A549 (cell line): ENCODE data around the gene RBKS. TPM values are rescaled to one million over a fixed set of nuclear protein-coding genes. Genes with fewer than 3 reads are reported as not detected.

Experiments
- ATAC-seq, 2 experiments: fragments of 200-7000 bp in 1 of 2; fragments of >200 bp in 1 of 2; cut with Nextera tagmentation in 1 of 2; cut with Tn5 transposase in 1 of 2; 3 replicates each; pipeline versions ENCODE4 v1.8.0 to v1.9.1; 2018 to 2020; ENCODE audit warnings: mild to moderate bottlenecking in 1 of 2, moderate library complexity in 1 of 2
- CTCF ChIA-PET: fragments of 300-600 bp; sonication (Branson Sonifier 250); formaldehyde crosslinking; extraction: SDS; loops from one replicate; lab custom pipeline; 2021; ENCODE audit warnings: antibody characterized with exemption, inconsistent platforms; lab: Yijun Ruan, JAX
- POLR2A ChIA-PET: fragments of 350-600 bp; formaldehyde crosslinking; extraction: SDS; loops from one replicate; lab custom pipeline; 2021; ENCODE audit warnings: antibody characterized with exemption, inconsistent platforms; lab: Yijun Ruan, JAX
- DNase-seq, 2 experiments: peaks; one replicate each; pipeline versions ENCODE4 v3.0.0 to v3.0.0-alpha.2; 2011 to 2016; ENCODE audit warnings: low read depth in 1 of 2, low spot score in 1 of 2
- FAIRE-seq: peaks from 2 replicates; lab custom pipeline; 2011; peaks lifted over from hg19 to GRCh38; lab: Jason Lieb, UNC
- H3K27ac ChIP-seq, 2 experiments: fragments of >200 bp; sonication (Bioruptor Twin); formaldehyde crosslinking; 3 replicates each; pipeline ENCODE4 v1.5.1; 2016 to 2017
- H3K4me1 ChIP-seq: fragments of >200 bp; sonication (Bioruptor Twin); formaldehyde crosslinking; 3 replicates; pipeline ENCODE4 v1.6.1; 2016
- H3K4me2 ChIP-seq: fragments of >200 bp; sonication (Bioruptor Twin); formaldehyde crosslinking; 3 replicates; pipeline ENCODE4 v1.6.1; 2016
- H3K4me3 ChIP-seq: fragments of >200 bp; sonication (Bioruptor Twin); formaldehyde crosslinking; 3 replicates; pipeline ENCODE4 v1.5.1; 2016
- H3K9me3 ChIP-seq: fragments of >200 bp; sonication (Bioruptor Twin); formaldehyde crosslinking; 3 replicates; pipeline ENCODE4 v1.6.1; 2016
- BCL3 ChIP-seq: fragments of >200 bp; sonication (Bioruptor Twin); formaldehyde crosslinking; IDR thresholded peaks from 3 replicates; pipeline ENCODE4 v1.6.1; 2016
- CBX2 ChIP-seq: fragments of 200-600 bp; sonication (generic); IDR thresholded peaks from 2 replicates; pipeline ENCODE4 v1.6.1; 2016; ENCODE audit warnings: low read depth, mild to moderate bottlenecking, borderline replicate concordance
- EHMT2 ChIP-seq: fragments of 200-600 bp; sonication (generic); IDR thresholded peaks from 2 replicates; pipeline ENCODE4 v1.6.1; 2016; ENCODE audit warnings: antibody characterized with exemption, low read depth, mild to moderate bottlenecking, moderate library complexity
- ESRRA ChIP-seq: fragments of 150-350 bp; IDR thresholded peaks from 2 replicates; pipeline ENCODE4 v1.6.1; 2014; ENCODE audit warnings: mild to moderate bottlenecking, low read length, borderline replicate concordance
- FOSL2 ChIP-seq, 2 experiments: fragments of 450-650 bp in 1 of 2; fragments of >200 bp in 1 of 2; sonication (Bioruptor Twin) in 1 of 2; formaldehyde crosslinking; IDR thresholded peaks; 2 replicates each; pipeline versions ENCODE4 v1.5.0 to v1.6.1; 2016 to 2020; ENCODE audit warnings: mild to moderate bottlenecking in 1 of 2, moderate library complexity in 1 of 2
- GATA3 ChIP-seq: IDR thresholded peaks from 2 replicates; pipeline ENCODE4 v1.6.1; 2012; ENCODE audit warnings: borderline replicate concordance
- HDAC2 ChIP-seq: fragments of 200-600 bp; sonication (generic); IDR thresholded peaks from 2 replicates; pipeline ENCODE4 v1.6.1; 2016
- JUNB ChIP-seq: fragments of >200 bp; sonication (Bioruptor Twin); formaldehyde crosslinking; IDR thresholded peaks from 2 replicates; pipeline ENCODE4 v1.6.1; 2016
- KDM5A ChIP-seq: fragments of 200-600 bp; sonication (generic); IDR thresholded peaks from 2 replicates; pipeline ENCODE4 v1.6.1; 2016; ENCODE audit warnings: antibody characterized with exemption, mild to moderate bottlenecking
- MYC ChIP-seq: IDR thresholded peaks from 2 replicates; pipeline ENCODE4 v1.6.1; 2012; ENCODE audit warnings: mild to moderate bottlenecking, inconsistent platforms, low read length, improper control_type of control experiment, borderline replicate concordance
- NPAS2 ChIP-seq: fragments of 250-450 bp; sonication (Bioruptor Pico); IDR thresholded peaks from 2 replicates; pipeline ENCODE4 v1.8.0; 2022; ENCODE audit warnings: mild to moderate bottlenecking, moderate library complexity, borderline replicate concordance
- POLR2A ChIP-seq: IDR thresholded peaks from 2 replicates; pipeline ENCODE4 v1.6.1; 2012; ENCODE audit warnings: mild to moderate bottlenecking, low read length
- RNF2 ChIP-seq: fragments of 200-600 bp; sonication (generic); IDR thresholded peaks from 2 replicates; pipeline ENCODE4 v1.6.1; 2016; ENCODE audit warnings: low read depth, mild to moderate bottlenecking, antibody characterized with exemption, moderate library complexity, borderline replicate concordance
- SREBF2 ChIP-seq: fragments of 450-650 bp; IDR thresholded peaks from 2 replicates; pipeline ENCODE4 v1.6.1; 2014; ENCODE audit warnings: mild to moderate bottlenecking, moderate library complexity
- TFCP2L1 ChIP-seq: fragments of 250-450 bp; sonication (Bioruptor Pico); IDR thresholded peaks from 2 replicates; pipeline ENCODE4 v1.5.0; 2021; ENCODE audit warnings: mild to moderate bottlenecking
- TP53 ChIP-seq: fragments of 250-450 bp; sonication (Bioruptor Pico); IDR thresholded peaks from 2 replicates; pipeline ENCODE4 v1.5.0; 2021; ENCODE audit warnings: mild to moderate bottlenecking, moderate library complexity
- ZFP36 ChIP-seq: fragments of 450-650 bp; IDR thresholded peaks from 2 replicates; pipeline ENCODE4 v1.6.1; 2014; ENCODE audit warnings: borderline replicate concordance; ENCODE audit not compliant: partially characterized antibody
- WGBS: methylation state at CpG from one replicate; pipeline ENCODE4 v1.1.6; 2017; ENCODE audit errors: missing lambda C conversion rate; 5-methylcytosine and 5-hydroxymethylcytosine counted together
- polyA plus RNA-seq, 4 experiments: library from polyadenylated mRNA; depleted of rRNA in 3 of 4; stranded (reverse); fragments of >200 nt; fragmentation: RNase III in 1 of 4; extraction: RNeasy Plus Mini Kit Qiagen cat#74134 plus additional on column Dnase treatment in 1 of 4; gene quantifications; 2 replicates in 3 of 4; 3 replicates in 1 of 4; pipeline ENCODE4 v1.2.3, GENCODE V29; 2011 to 2017
- TF ChIP-seq, protein P1 (sequence below): fragments of >200 bp; sonication (Bioruptor Twin); formaldehyde crosslinking; IDR thresholded peaks from 2 replicates; pipeline ENCODE4 v1.6.1; 2016
- TF ChIP-seq, protein P2 (sequence below): fragments of 450-650 bp; IDR thresholded peaks from 2 replicates; pipeline ENCODE4 v1.6.1; 2014; ENCODE audit warnings: antibody characterized with exemption

The RBKS gene
- polyA plus RNA-seq, 2 of the 4 experiments (the other 2 are of a cell fraction): 7.6 to 8.5 TPM

DNA sequence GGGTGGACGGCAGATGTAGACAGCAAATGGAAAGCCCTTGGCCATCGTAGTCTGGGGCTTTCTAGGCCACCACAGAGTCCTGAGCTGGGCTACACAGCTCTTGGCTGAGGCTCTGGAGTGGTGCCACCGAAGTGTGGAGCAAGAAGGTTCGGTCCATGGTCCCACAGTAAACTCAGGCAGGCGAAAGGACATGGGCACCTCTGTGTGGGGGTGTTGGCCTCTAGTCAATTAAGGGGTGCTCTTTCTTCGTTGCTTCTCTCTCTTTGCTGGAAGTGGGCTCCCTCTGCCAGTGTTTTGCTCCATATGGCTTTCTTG lies 153.3 kb downstream of the RBKS start:
- no peak for TF ChIP-seq RNF2
- Histone ChIP-seq H3K9me3 (peaks cover 15% of the 10 kb centered on the region; the same call in 2 of the 3 replicates), H3K4me1 (peaks cover 17% of the 10 kb centered on the region), H3K27ac (peak overlapping the region; percentile 56 to 60; a peak in 4 of 6 replicates), H3K4me3 (no peak overlapping the region), H3K4me2 (no peak overlapping the region)
- FAIRE-seq (no peak), DNase-seq (no peak), ATAC-seq (no peak; a peak in 1 of 6 replicates)
- ChIA-PET POLR2A (no interaction called here), CTCF (interaction anchor here (1.0 to 3.1 kb wide), 8 partner anchors 8 to 717 kb away, joined by 3 to 32 read pairs (median 4); no protein-coding TSS in a partner anchor)
- WGBS: 87% methylated on average over 6 of the region's 6 CpGs

DNA sequence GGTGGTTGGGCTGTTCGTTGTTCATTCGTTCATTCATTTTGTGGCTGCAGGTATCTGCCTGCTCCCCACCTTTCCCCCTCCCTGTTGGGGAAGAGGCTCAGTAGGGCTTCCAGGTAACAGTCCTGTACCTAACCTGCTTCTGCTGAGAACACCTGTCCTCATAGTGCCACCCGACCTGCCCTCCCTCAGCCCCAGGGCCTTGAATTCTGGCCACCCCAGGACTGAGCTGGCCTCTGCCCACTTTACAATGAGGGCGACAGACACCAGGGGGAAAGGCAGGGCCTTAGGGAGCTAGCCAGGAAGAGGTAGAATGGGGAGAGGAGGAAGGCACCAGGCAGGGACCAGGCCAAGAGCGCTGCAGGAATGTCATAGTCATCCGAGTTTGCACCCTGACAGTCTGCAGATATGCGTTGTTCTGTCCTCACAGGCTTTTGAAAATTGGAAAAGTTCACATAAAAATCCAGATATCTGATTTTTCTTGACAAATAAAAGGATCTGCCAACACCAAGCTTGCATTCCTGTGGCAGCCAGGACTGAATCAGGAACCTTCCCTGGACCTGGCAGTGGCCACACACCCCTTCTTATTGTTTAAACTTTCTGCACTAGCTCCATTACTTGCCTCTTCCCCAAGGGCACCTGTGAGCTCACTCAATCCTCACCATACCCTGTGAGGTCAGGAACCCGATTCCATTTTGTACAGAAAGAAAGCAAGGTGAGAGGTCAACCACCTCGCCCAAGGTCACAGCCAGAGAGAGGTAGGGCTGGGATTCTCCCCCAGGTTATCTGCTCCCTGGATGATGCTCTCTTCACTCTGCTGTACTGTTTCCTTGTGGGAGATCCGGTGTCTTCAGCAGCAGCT lies 153.9 kb downstream of the RBKS start:
- no peak overlapping the region for H3K4me3 ChIP-seq
- H3K4me2 ChIP-seq: no peak overlapping the region
- no peak for DNase-seq
- no peak for FAIRE-seq
- CTCF ChIA-PET: interaction anchor here (0.6 to 3.1 kb wide), 7 partner anchors 10 to 717 kb away, joined by 3 to 32 read pairs (median 4); no protein-coding TSS in a partner anchor
- TF ChIP-seq BCL3: no peak
- TF ChIP-seq KDM5A: no peak
- TF ChIP-seq GATA3: no peak
- 0 out of 2 replicates have a peak, but pooled peaks have one; percentile 9 for TF ChIP-seq ESRRA
- no peak for TF ChIP-seq POLR2A
- H3K9me3 ChIP-seq: peaks cover 14% of the 10 kb centered on the region; the same call in 2 of the 3 replicates
- peak in 1 of 2 experiments; percentile 16; a peak in 2 of 6 replicates for ATAC-seq
- POLR2A ChIA-PET: no interaction called here
- WGBS: 86% methylated on average over 10 of the region's 10 CpGs
- peaks cover 17% of the 10 kb centered on the region for H3K4me1 ChIP-seq
- H3K27ac ChIP-seq: peak overlapping the region; percentile 56 to 60; a peak in 4 of 6 replicates

GRCh38 chr2:27735263-27735904 lies 154.8 kb downstream of the RBKS start:
- H3K4me1 ChIP-seq: peaks cover 17% of the 10 kb centered on the region
- DNase-seq: no peak
- no peak for TF ChIP-seq MYC
- no peak for TF ChIP-seq CBX2
- no peak for TF ChIP-seq TFCP2L1 (CRISPR knock-in tag)
- TF ChIP-seq ZFP36: no peak
- TF ChIP-seq RNF2: no peak
- no peak for TF ChIP-seq HDAC2
- no peak for TF ChIP-seq EHMT2
- TF ChIP-seq TP53 (CRISPR knock-in tag): no peak
- no peak for TF ChIP-seq JUNB
- TF ChIP-seq, protein P1, sequence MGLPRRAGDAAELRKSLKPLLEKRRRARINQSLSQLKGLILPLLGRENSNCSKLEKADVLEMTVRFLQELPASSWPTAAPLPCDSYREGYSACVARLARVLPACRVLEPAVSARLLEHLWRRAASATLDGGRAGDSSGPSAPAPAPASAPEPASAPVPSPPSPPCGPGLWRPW: no peak
- no peak for TF ChIP-seq SREBF2
- TF ChIP-seq, protein P2, sequence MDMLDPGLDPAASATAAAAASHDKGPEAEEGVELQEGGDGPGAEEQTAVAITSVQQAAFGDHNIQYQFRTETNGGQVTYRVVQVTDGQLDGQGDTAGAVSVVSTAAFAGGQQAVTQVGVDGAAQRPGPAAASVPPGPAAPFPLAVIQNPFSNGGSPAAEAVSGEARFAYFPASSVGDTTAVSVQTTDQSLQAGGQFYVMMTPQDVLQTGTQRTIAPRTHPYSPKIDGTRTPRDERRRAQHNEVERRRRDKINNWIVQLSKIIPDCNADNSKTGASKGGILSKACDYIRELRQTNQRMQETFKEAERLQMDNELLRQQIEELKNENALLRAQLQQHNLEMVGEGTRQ: no peak
- no peak for TF ChIP-seq ESRRA
- TF ChIP-seq NPAS2: no peak
- TF ChIP-seq POLR2A: no peak
- no peak for TF ChIP-seq FOSL2 (IDR thresholded peaks at IDR 0.05)
- TF ChIP-seq FOSL2 (CRISPR knock-in tag; IDR thresholded peaks at IDR 0.05): no peak
- no peak for TF ChIP-seq KDM5A
- ATAC-seq: no peak; a peak in 1 of 6 replicates
- no peak overlapping the region for H3K4me3 ChIP-seq
- H3K4me2 ChIP-seq: no peak overlapping the region
- 89% methylated on average over 33 of the region's 51 CpGs for WGBS
- peaks cover 5% of the 10 kb centered on the region; the same call in 1 of the 3 replicates for H3K9me3 ChIP-seq
- ChIA-PET CTCF (interaction anchor here (0.7 to 1.6 kb wide), 5 partner anchors 9 to 718 kb away, joined by 3 to 6 read pairs (median 4); no protein-coding TSS in a partner anchor), POLR2A (no interaction called here)
- H3K27ac ChIP-seq: peak overlapping the region; percentile 56 to 60; a peak in 2 of 6 replicates
- no peak for FAIRE-seq
